Esophagus muscularis mucosa (tissue), 4 donors: ENCODE measurements around the gene SCGB2A2. TPM values are rescaled to one million over a fixed set of nuclear protein-coding genes. Genes with fewer than 3 reads are reported as not detected.

ENCODE experiments used
- DNase-seq: peaks from one replicate; pipeline ENCODE4 v3.0.0-alpha.2; 2017; ENCODE audit errors: extremely low spot score
- H3K27ac ChIP-seq, 4 donors: fragments of 200-600 bp; sonication (generic); replicated peaks in 1 of 4; 1 replicate in 3 of 4; 2 replicates in 1 of 4; pipeline ENCODE4 v1.5.1; 2016 to 2019; ENCODE audit warnings: mild to moderate bottlenecking in 1 of 4
- H3K27me3 ChIP-seq, 4 donors: fragments of 200-600 bp; sonication (generic); one replicate each; pipeline versions ENCODE4 v1.5.1 to v1.6.0; 2016 to 2019
- H3K36me3 ChIP-seq, 4 donors: fragments of 200-600 bp; sonication (generic); one replicate each; pipeline ENCODE4 v1.5.1; 2016 to 2019
- H3K4me1 ChIP-seq, 4 donors: fragments of 200-600 bp; sonication (generic); one replicate each; pipeline ENCODE4 v1.5.1; 2016 to 2019
- H3K4me3 ChIP-seq, 4 donors: fragments of 200-600 bp; sonication (generic); 1 replicate in 2 of 4; 2 replicates in 2 of 4; pipeline ENCODE4 v1.5.1; 2016 to 2019; ENCODE audit warnings: mild to moderate bottlenecking in 4 of 4, moderate library complexity in 1 of 4
- H3K9me3 ChIP-seq, 4 donors: fragments of 200-600 bp; sonication (generic); 1 replicate in 3 of 4; 2 replicates in 1 of 4; pipeline ENCODE4 v1.5.1; 2016 to 2019
- CTCF ChIP-seq, 3 experiments: fragments of 200-600 bp in 2 of 3; fragments of 450-650 bp in 1 of 3; sonication (generic) in 2 of 3; IDR thresholded peaks; one replicate each; pipeline ENCODE4 v1.5.1; 2017 to 2019; ENCODE audit warnings: antibody characterized with exemption in 3 of 3, mild to moderate bottlenecking in 2 of 3, moderate library complexity in 1 of 3
- EP300 ChIP-seq: sonication (generic); formaldehyde crosslinking; IDR thresholded peaks from one replicate; pipeline ENCODE4 v1.6.1; 2017; ENCODE audit warnings: antibody characterized with exemption
- POLR2A ChIP-seq: fragments of 450-650 bp; IDR thresholded peaks from one replicate; pipeline ENCODE4 v1.6.1; 2017; ENCODE audit warnings: antibody characterized with exemption, moderate library complexity, mild to moderate bottlenecking, low read depth
- POLR2AphosphoS5 ChIP-seq, 2 donors: sonication (generic); formaldehyde crosslinking; IDR thresholded peaks; one replicate each; pipeline ENCODE4 v1.6.1; 2017; ENCODE audit warnings: antibody characterized with exemption in 2 of 2
- WGBS: methylation state at CpG from one replicate; pipeline ENCODE4 v1.1.5; 2018; 5-methylcytosine and 5-hydroxymethylcytosine counted together
- intact Hi-C: fragments of 100-400 bp; cut with DNase I; formaldehyde crosslinking; loops from one replicate; pipeline ENCODE4 v1.15.1; 2023
- total RNA-seq, 4 donors: library from RNA; depleted of rRNA; stranded (reverse); fragments of >200 nt; gene quantifications; one replicate each; pipeline versions ENCODE4 v1.1.0 to v1.2.1, GENCODE V29; 2016

The SCGB2A2 gene
- total RNA-seq, 4 donors from 2014 or later: not detected

GRCh38 chr11:62266558-62266957 lies 3.4 kb upstream of the SCGB2A2 start:
- no peaks in the 10 kb centered on the region for H3K36me3 ChIP-seq
- intact Hi-C loops: no loop called here
- no peak for TF ChIP-seq POLR2A
- TF ChIP-seq EP300: no peak
- no peak for TF ChIP-seq CTCF (IDR thresholded peaks at IDR 0.05)
- TF ChIP-seq POLR2AphosphoS5 (IDR thresholded peaks at IDR 0.05): no peak

GRCh38 chr11:62267050-62267449 lies 2.9 kb upstream of the SCGB2A2 start:
- no CpG with 5 or more reads among the region's 1 CpG for WGBS
- Histone ChIP-seq H3K27ac (no peak overlapping the region), H3K4me3 (no peak overlapping the region), H3K36me3 (no peaks in the 10 kb centered on the region), H3K9me3 (no peaks in the 10 kb centered on the region), H3K4me1 (no peaks in the 10 kb centered on the region), H3K27me3 (peaks cover 0 to 41% (median 0%) of the 10 kb centered on the region in 4 donors)
- DNase-seq: no peak
- intact Hi-C loops: no loop called here
- TF ChIP-seq POLR2A (no peak), POLR2AphosphoS5 (IDR thresholded peaks at IDR 0.05) (no peak), CTCF (IDR thresholded peaks at IDR 0.05) (no peak), EP300 (no peak)

More at GRCh38 chr11:62266558-62266957, 3.4 kb upstream of the SCGB2A2 start:
- Histone ChIP-seq H3K27ac (no peak overlapping the region), H3K4me3 (no peak overlapping the region), H3K4me1 (no peaks in the 10 kb centered on the region), H3K9me3 (no peaks in the 10 kb centered on the region), H3K27me3 (peaks cover 0 to 41% (median 0%) of the 10 kb centered on the region in 4 donors)
- WGBS: 81% methylated on average over 4 of the region's 4 CpGs
- no peak for DNase-seq

DNA sequence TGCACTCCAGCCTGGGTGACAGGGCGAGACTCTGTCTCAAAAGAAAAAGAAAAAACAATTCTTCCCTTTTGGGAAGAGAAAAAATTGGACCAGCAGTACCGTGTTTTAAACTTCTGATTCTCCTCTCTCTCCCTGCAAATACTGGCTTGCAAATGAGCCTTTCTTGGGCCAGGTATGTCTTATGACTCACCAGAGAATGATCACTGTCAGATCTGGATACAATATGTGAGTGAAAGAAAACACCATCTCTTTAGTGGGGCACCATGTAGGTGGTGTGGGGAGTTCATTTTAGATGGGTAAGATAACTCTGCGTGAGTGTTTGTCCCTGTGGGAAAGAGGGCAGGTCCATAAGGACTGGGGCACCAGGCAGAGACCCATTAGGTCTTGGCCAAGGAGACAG lies 2.4 kb upstream of the SCGB2A2 start:
- Histone ChIP-seq H3K36me3 (no peaks in the 10 kb centered on the region), H3K27me3 (peaks cover 0 to 41% (median 0%) of the 10 kb centered on the region in 4 donors), H3K4me3 (no peak overlapping the region), H3K27ac (no peak overlapping the region), H3K4me1 (no peaks in the 10 kb centered on the region), H3K9me3 (no peaks in the 10 kb centered on the region)
- DNase-seq: no peak
- 76% methylated on average over 3 of the region's 3 CpGs for WGBS
- intact Hi-C loops: no loop called here
- no peak for TF ChIP-seq POLR2AphosphoS5 (IDR thresholded peaks at IDR 0.05)
- TF ChIP-seq EP300: no peak
- TF ChIP-seq CTCF (IDR thresholded peaks at IDR 0.05): no peak
- no peak for TF ChIP-seq POLR2A

DNA sequence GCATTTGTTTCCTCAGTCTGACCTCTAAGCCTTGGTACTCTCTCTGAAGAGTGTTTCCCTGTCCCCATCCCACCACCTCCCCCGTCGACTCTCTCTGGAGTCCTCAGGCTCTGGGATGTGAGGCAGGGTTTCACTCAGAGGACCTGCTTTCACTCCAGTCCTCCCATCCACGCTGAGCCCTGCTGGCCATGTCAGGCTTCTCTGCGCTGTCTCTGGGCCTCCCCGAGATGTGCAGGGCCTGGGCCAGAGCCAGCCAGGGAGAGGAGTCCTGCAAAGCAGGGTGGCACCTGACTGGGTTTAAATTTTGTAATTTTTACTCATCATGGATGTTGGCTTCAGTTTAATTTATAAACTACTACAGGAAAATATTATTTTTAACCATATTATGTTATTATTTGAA lies 3.3 kb downstream of the SCGB2A2 start:
- TF ChIP-seq CTCF (IDR thresholded peaks at IDR 0.05) (no peak), POLR2AphosphoS5 (IDR thresholded peaks at IDR 0.05) (no peak), POLR2A (no peak), EP300 (no peak)
- DNase-seq: no peak
- Histone ChIP-seq H3K27me3 (peaks cover 0 to 28% (median 0%) of the 10 kb centered on the region in 4 donors), H3K27ac (no peak overlapping the region), H3K4me1 (no peaks in the 10 kb centered on the region), H3K4me3 (no peak overlapping the region), H3K9me3 (no peaks in the 10 kb centered on the region), H3K36me3 (no peaks in the 10 kb centered on the region)
- WGBS: 70% methylated on average over 5 of the region's 5 CpGs
- intact Hi-C loops: no loop called here

- 75% methylated on average over 7 of the region's 7 CpGs for WGBS
- intact Hi-C loops: no loop called here
Observed at GRCh38 chr11:62273789-62274275, 3.9 kb downstream of the SCGB2A2 start.

More at GRCh38 chr11:62273789-62274275, 3.9 kb downstream of the SCGB2A2 start:
- Histone ChIP-seq H3K4me1 (no peaks in the 10 kb centered on the region), H3K27ac (no peak overlapping the region), H3K27me3 (peaks cover 0 to 22% (median 0%) of the 10 kb centered on the region in 4 donors), H3K4me3 (no peak overlapping the region), H3K9me3 (no peaks in the 10 kb centered on the region), H3K36me3 (no peaks in the 10 kb centered on the region)
- no peak for DNase-seq
- no peak for TF ChIP-seq POLR2A
- no peak for TF ChIP-seq POLR2AphosphoS5 (IDR thresholded peaks at IDR 0.05)
- no peak for TF ChIP-seq EP300
- no peak for TF ChIP-seq CTCF (IDR thresholded peaks at IDR 0.05)
